Breast epithelium (tissue), 4 donors: Measurements from ENCODE around the gene NEDD4L. TPM values are rescaled to one million over a fixed set of nuclear protein-coding genes. Genes with fewer than 3 reads are reported as not detected.

ENCODE experiments used
- DNase-seq, 2 donors: peaks; one replicate each; pipeline ENCODE4 v3.0.0-alpha.2; 2019; ENCODE audit warnings: low spot score in 2 of 2
- H3K27ac ChIP-seq, 2 donors: fragments of 200-600 bp; sonication (generic) in 1 of 2; one replicate each; pipeline ENCODE4 v1.5.1; 2016 to 2019; ENCODE audit warnings: mild to moderate bottlenecking in 1 of 2
- H3K27me3 ChIP-seq, 2 donors: fragments of 200-600 bp; sonication (generic) in 1 of 2; one replicate each; pipeline versions ENCODE4 v1.5.1 to v1.6.0; 2017 to 2019; ENCODE audit warnings: control low read depth in 1 of 2, mild to moderate bottlenecking in 1 of 2
- H3K36me3 ChIP-seq: fragments of 200-600 bp; one replicate; pipeline ENCODE4 v1.5.1; 2019
- H3K4me1 ChIP-seq, 2 donors: fragments of 200-600 bp; sonication (generic); one replicate each; pipeline ENCODE4 v1.5.1; 2016 to 2019; ENCODE audit warnings: control low read depth in 1 of 2
- H3K4me3 ChIP-seq, 3 donors: fragments of 200-600 bp; sonication (generic); 1 replicate in 2 of 3; 2 replicates in 1 of 3; pipeline ENCODE4 v1.5.1; 2016 to 2019; ENCODE audit warnings: mild to moderate bottlenecking in 3 of 3, moderate library complexity in 2 of 3
- H3K9me3 ChIP-seq, 2 donors: fragments of 200-600 bp; sonication (generic) in 1 of 2; one replicate each; pipeline ENCODE4 v1.5.1; 2016 to 2019; ENCODE audit warnings: control low read depth in 1 of 2
- POLR2A ChIP-seq: fragments of 450-650 bp; IDR thresholded peaks from one replicate; pipeline ENCODE4 v1.6.1; 2016; ENCODE audit warnings: antibody characterized with exemption, mild to moderate bottlenecking, moderate library complexity
- POLR2AphosphoS5 ChIP-seq, 3 donors: sonication (generic); formaldehyde crosslinking; IDR thresholded peaks; one replicate each; pipeline ENCODE4 v1.6.1; 2017; ENCODE audit warnings: antibody characterized with exemption in 3 of 3
- intact Hi-C: fragments of 100-400 bp; cut with DNase I; formaldehyde crosslinking; loops from one replicate; pipeline ENCODE4 v1.15.1; 2023; ENCODE audit warnings: low total_unique reads
- total RNA-seq, 3 donors: library from RNA; depleted of rRNA; stranded (reverse); fragments of >200 nt; gene quantifications; one replicate each; pipeline ENCODE4 v1.1.0, GENCODE V29; 2016
- TF ChIP-seq, protein P1 (sequence below), 3 donors: fragments of 450-650 bp; IDR thresholded peaks; one replicate each; pipeline ENCODE4 v1.5.1; 2016 to 2017; ENCODE audit warnings: antibody characterized with exemption in 3 of 3, mild to moderate bottlenecking in 3 of 3, moderate library complexity in 3 of 3

Gene NEDD4L
- total RNA-seq, 3 donors from 2014 or later: 26.2 to 162 (median 106) TPM

DNA sequence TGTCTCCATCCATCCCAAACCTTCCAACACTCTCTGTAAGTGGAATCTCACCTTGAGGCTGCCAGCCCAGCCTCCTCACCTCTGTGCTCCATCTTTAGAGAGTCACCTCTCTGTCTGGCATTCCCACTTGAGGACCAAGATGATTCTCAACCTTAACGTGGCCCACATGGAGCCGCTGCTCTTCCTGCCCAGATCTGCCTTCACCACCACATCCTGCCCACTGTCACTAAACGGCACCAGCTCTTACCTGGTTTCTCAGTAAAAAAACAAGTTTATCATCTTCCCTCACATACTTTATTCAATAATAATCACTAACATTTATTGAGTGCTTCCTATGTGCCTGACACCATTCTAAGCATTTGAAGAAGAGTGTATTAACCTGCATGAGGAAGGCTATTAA, 80.4 kb downstream of the NEDD4L start:
- Histone ChIP-seq H3K9me3 (no peaks in the 10 kb centered on the region), H3K27me3 (no peaks in the 10 kb centered on the region), H3K36me3 (no peaks in the 10 kb centered on the region), H3K27ac (no peak overlapping the region), H3K4me1 (no peaks in the 10 kb centered on the region), H3K4me3 (no peak overlapping the region)
- intact Hi-C loops: no loop called here
- TF ChIP-seq POLR2AphosphoS5 (IDR thresholded peaks at IDR 0.05): no peak
- no peak for TF ChIP-seq POLR2A
- TF ChIP-seq, protein P1, sequence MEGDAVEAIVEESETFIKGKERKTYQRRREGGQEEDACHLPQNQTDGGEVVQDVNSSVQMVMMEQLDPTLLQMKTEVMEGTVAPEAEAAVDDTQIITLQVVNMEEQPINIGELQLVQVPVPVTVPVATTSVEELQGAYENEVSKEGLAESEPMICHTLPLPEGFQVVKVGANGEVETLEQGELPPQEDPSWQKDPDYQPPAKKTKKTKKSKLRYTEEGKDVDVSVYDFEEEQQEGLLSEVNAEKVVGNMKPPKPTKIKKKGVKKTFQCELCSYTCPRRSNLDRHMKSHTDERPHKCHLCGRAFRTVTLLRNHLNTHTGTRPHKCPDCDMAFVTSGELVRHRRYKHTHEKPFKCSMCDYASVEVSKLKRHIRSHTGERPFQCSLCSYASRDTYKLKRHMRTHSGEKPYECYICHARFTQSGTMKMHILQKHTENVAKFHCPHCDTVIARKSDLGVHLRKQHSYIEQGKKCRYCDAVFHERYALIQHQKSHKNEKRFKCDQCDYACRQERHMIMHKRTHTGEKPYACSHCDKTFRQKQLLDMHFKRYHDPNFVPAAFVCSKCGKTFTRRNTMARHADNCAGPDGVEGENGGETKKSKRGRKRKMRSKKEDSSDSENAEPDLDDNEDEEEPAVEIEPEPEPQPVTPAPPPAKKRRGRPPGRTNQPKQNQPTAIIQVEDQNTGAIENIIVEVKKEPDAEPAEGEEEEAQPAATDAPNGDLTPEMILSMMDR (IDR thresholded peaks at IDR 0.05): no peak
- DNase-seq: no peak

DNA sequence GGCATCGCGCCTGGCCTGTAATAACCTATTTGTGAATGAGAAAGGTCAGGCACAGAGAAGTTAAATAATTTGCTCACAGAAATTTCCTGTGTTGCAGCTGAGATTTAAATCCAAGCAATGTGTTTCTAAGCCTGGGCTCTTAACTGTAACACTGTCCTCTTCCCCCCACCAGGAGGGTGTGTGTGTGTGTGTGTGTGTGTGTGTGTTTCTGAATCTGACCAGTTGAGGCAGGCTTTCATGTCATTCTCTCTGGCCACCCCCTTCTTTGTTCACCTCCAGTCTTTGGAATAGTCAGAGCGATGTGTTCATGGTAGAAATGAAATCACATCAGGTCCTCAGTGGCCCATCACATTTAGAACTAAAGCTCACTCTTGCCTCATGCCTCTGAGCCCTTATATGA, 81.2 kb downstream of the NEDD4L start:
- no peak overlapping the region for H3K27ac ChIP-seq
- no peak overlapping the region for H3K4me3 ChIP-seq
- no peak for DNase-seq
- H3K36me3 ChIP-seq: no peaks in the 10 kb centered on the region
- no peaks in the 10 kb centered on the region for H3K4me1 ChIP-seq
- H3K27me3 ChIP-seq: no peaks in the 10 kb centered on the region
- intact Hi-C loops: no loop called here
- TF ChIP-seq POLR2A (no peak), POLR2AphosphoS5 (IDR thresholded peaks at IDR 0.05) (no peak)
- TF ChIP-seq, protein P1 (IDR thresholded peaks at IDR 0.05): no peak
- H3K9me3 ChIP-seq: no peaks in the 10 kb centered on the region

DNA sequence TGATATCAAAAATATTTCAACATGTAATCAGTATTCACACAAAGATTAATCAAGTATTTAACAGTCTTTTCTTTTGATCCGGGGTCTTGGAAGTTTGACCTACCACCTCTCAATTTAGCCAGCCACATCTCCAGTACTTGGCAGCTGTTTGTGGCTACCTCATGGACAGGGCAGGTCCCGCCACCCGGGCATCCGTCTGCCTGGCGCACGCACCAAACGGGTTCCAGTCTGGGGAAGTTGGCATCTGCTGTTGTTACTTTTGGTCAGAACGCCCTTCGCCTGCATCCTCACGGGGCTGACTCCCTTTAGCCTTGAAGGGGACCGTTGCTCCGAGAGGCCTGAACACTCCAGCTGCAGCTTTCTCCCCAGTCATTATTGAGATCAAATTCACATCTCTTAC, 81.7 kb downstream of the NEDD4L start:
- intact Hi-C loops: no loop called here
- H3K4me1 ChIP-seq: no peaks in the 10 kb centered on the region
- no peak overlapping the region for H3K27ac ChIP-seq
- no peak for DNase-seq
- H3K4me3 ChIP-seq: no peak overlapping the region
- no peaks in the 10 kb centered on the region for H3K9me3 ChIP-seq
- H3K36me3 ChIP-seq: no peaks in the 10 kb centered on the region
- no peaks in the 10 kb centered on the region for H3K27me3 ChIP-seq
- TF ChIP-seq POLR2AphosphoS5 (IDR thresholded peaks at IDR 0.05): no peak
- no peak for TF ChIP-seq POLR2A
- TF ChIP-seq, protein P1 (IDR thresholded peaks at IDR 0.05): no peak

DNA sequence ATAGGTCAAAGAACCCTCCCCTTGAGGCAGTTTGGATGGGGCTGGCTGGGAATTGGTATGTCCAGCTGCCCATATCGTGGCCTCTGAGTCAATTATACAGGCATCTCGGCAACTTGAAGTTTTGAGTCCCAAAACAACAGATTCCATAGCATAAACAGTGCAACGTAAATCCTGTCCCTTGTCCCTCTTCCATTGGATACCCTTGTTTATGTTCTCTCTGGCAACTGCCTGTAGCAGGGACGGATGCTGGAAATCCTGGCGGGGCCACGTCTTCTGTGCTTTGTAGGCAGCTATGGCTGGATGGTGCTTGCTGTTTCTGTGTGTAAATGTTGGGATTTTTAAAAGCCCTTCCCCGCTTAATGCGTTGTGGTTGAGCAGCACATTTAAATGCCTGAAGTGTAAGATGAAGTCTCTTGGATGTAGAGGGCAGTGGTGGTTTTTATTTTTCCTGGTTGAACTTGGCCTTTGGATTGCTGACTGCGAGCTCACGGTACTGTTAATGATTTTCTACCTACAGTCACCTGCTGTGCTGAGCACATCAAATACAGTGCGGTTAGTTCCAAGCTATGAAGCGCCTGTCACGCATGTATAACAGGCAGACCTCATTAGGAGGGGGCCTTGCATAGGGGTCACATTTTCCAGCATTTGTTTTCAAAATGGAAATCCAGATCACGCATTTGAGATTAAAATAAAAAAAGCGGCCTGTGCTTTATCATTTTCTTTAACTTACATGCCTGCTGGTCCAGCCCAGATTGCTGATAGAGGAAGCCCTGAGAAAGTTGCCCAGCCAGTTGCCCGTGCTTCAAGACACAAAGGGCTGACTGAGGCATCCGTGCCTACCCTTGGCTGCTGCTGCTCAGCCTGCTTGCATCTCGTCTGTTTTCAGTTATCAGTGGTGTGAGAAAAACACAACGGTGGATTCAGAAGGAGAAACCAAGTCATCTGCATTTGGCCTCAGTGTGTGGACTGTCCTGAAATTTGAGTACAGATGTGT, 84.7 kb downstream of the NEDD4L start:
- Histone ChIP-seq H3K4me1 (no peaks in the 10 kb centered on the region), H3K36me3 (no peaks in the 10 kb centered on the region), H3K27me3 (no peaks in the 10 kb centered on the region), H3K9me3 (no peaks in the 10 kb centered on the region), H3K4me3 (no peak overlapping the region), H3K27ac (no peak overlapping the region)
- DNase-seq: no peak
- no peak for TF ChIP-seq POLR2A
- TF ChIP-seq, protein P1 (IDR thresholded peaks at IDR 0.05): no peak
- TF ChIP-seq POLR2AphosphoS5 (IDR thresholded peaks at IDR 0.05): no peak
- intact Hi-C loops: no loop called here

DNA sequence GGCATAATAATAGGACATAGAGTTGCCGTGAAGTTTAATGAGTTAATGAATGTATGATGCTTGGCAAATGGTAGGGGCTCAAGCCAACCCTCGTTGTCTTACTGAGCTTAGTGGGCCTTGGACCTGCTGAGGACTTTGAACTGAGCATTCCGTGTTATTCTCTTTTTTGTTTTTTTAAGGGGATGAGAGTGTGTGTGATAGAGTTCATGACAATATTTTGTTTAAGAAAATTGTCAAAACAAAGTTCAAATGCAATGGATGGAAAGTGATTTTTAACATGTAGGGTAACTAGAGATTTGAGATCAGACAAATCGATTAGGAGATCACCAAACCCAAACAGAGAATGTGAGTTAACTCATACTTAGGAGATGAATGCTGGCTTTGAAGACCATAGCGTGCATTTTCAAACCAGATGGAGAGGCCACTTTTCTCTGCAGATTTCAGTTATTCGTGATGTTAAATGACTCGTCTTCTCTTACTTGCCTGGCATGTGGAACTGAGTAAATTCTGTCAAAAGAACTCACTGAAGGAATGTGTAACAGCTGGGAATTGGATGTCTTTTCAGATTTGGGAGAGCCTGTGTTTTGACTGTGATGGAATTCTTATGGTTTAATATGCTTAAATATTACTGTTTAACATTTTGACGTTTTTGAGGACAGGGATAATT, 88.7 kb downstream of the NEDD4L start:
- Histone ChIP-seq H3K4me1 (no peaks in the 10 kb centered on the region), H3K36me3 (no peaks in the 10 kb centered on the region), H3K27ac (no peak overlapping the region), H3K9me3 (no peaks in the 10 kb centered on the region), H3K4me3 (no peak overlapping the region), H3K27me3 (no peaks in the 10 kb centered on the region)
- intact Hi-C loops: no loop called here
- TF ChIP-seq POLR2A (no peak), POLR2AphosphoS5 (IDR thresholded peaks at IDR 0.05) (no peak)
- TF ChIP-seq, protein P1 (IDR thresholded peaks at IDR 0.05): no peak
- no peak for DNase-seq
